ENCODE data around the gene TAS2R60. TPM values are rescaled to one million over a fixed set of nuclear protein-coding genes. Genes with fewer than 3 reads are reported as not detected.

Gene TAS2R60
- total and polyA plus RNA-seq, 2 of the 4 experiments (the other 2 are of a cell fraction), result not detected

- Histone ChIP-seq H3K9me1 (ENCODE audit: insufficient read depth, low read length) (no peaks in the 10 kb centered on the region), H2BK5ac (ENCODE audit: low read depth, low read length, poor library complexity, severe bottlenecking) (no peak overlapping the region), H3K27me3 (ENCODE audit: control insufficient read depth, insufficient read depth, low read length) (no peaks in the 10 kb centered on the region; the same call in 1 of the 2 replicates), H3K4me2 (ENCODE audit: low read depth, low read length) (no peak overlapping the region), H4K91ac (ENCODE audit: insufficient read depth, low read depth, low read length) (no peak overlapping the region), H3K14ac (replicated peaks; ENCODE audit: low read depth, low read length) (no peak overlapping the region), H2AK5ac (ENCODE audit: low read depth, low read length) (no peak overlapping the region), H3K23ac (ENCODE audit: low read depth, low read length) (peak overlapping the region; percentile 60; the same call in 1 of the 2 replicates), H3K4me1 (ENCODE audit: control insufficient read depth, insufficient read depth, low read length) (peaks cover 12% of the 10 kb centered on the region; the same call in 1 of the 2 replicates), H3K79me1 (ENCODE audit: low read depth in 1 of 2, low read length in 2 of 2) (no peaks in the 10 kb centered on the region), H3K9me3 (ENCODE audit: control insufficient read depth, insufficient read depth, low read length) (no peaks in the 10 kb centered on the region), H2AK9ac (replicated peaks; ENCODE audit: low read depth, low read length, poor library complexity) (no peak overlapping the region), H3K27ac (ENCODE audit: insufficient read depth, low read length) (no peak overlapping the region), H4K20me1 (ENCODE audit: insufficient read depth, low read length) (no peaks in the 10 kb centered on the region), H3K18ac (ENCODE audit: low read depth, low read length) (no peak overlapping the region), H3K4ac (ENCODE audit: low read depth, low read length) (no peak overlapping the region), H2BK120ac (ENCODE audit: low read depth, low read length) (no peak overlapping the region), H4K5ac (ENCODE audit: low read depth, low read length) (no peak overlapping the region), H2BK15ac (ENCODE audit: low read depth, low read length) (no peak overlapping the region), H3K4me3 (ENCODE audit: insufficient read depth, low read depth, low read length) (no peak overlapping the region), H2BK20ac (ENCODE audit: low read depth, low read length) (no peak overlapping the region), H3K36me3 (ENCODE audit: control insufficient read depth, insufficient read depth, low read length) (no peaks in the 10 kb centered on the region), H2AFZ (replicated peaks; ENCODE audit: low read length, poor library complexity) (peak overlapping the region; percentile 75), H3K56ac (ENCODE audit: extremely low read depth, insufficient read depth, low read length) (no peak overlapping the region), H3K9ac (ENCODE audit: low read depth, low read length) (no peak overlapping the region), H4K8ac (ENCODE audit: low read depth in 2 of 2, low read length in 2 of 2) (no peak overlapping the region)
- peak; percentile 72 for DNase-seq
- in situ Hi-C loops (cut with MboI; ENCODE audit: low sequenced_read_pairs), result no loop called here
- dilution Hi-C loops (cut with HindIII; ENCODE audit: low sequenced_read_pairs, unreplicated experiment), result no loop called here
- CTCF ChIA-PET, result no interaction called here
- intact Hi-C loops (cut with micrococcal nuclease), result loop anchor here (5.0 kb wide), 2 partner anchors 77 to 153 kb away; no protein-coding TSS in a partner anchor
- TF ChIP-seq MXI1 (IDR thresholded peaks at IDR 0.05; ENCODE audit: borderline replicate concordance, low read depth, low read length) (no peak), MAZ (IDR thresholded peaks at IDR 0.05; ENCODE audit: borderline replicate concordance, low read depth, low read length) (0 out of 2 replicates have a peak, but pooled peaks have one; percentile 19), SMC3 (IDR thresholded peaks at IDR 0.05; ENCODE audit: low read depth, low read length) (no peak)
- ATAC-seq (ENCODE audit: low read depth), result peak; percentile 76
- BruUV-seq (replicated peaks), result no TSS peak
- POLR2A ChIA-PET (ENCODE audit: unreplicated experiment), result no interaction called here
- 27% methylated on average over 3 of the region's 6 CpGs; no CpG with 5 or more reads in 1 of the 2 experiments for WGBS, 2 experiments (ENCODE audit: extremely low coverage in 2 of 2, insufficient read length in 1 of 2)
These were observed 32.7 kb upstream of the TAS2R60 start for GRCh38 chr7:143410521-143411004.

All from IMR-90 (cell line).